Caco-2 (cell line): Measurements from ENCODE around the gene LOC101059915. TPM values are rescaled to one million over a fixed set of nuclear protein-coding genes. Genes with fewer than 3 reads are reported as not detected.

Experiments
- total RNA-seq: library from RNA; stranded (reverse); gene quantifications from 2 replicates; pipeline ENCODE4 v1.2.3, GENCODE V29; 2022

The LOC101059915 gene

Other genes with a start within 250 kb of the LOC101059915 start
- 190 and 211 TPM in 2 replicates for gene OGT, start 134.4 kb upstream of the LOC101059915 start, total RNA-seq
- 2.8 and 3.4 TPM in 2 replicates for gene GCNA, start 89.1 kb upstream of the LOC101059915 start, total RNA-seq
- gene CXCR3, start 49.0 kb upstream of the LOC101059915 start, total RNA-seq, result not detected in 2 replicates
- not detected in 2 replicates for gene CXorf49, start 50.7 kb downstream of the LOC101059915 start, total RNA-seq
- not detected in 2 replicates for gene CXorf49B, start 95.8 kb downstream of the LOC101059915 start, total RNA-seq
- gene NHSL2, start 243.3 kb downstream of the LOC101059915 start, total RNA-seq, result 0.18 and 0.39 TPM in 2 replicates